ENCODE measurements around the gene THADA. TPM values are rescaled to one million over a fixed set of nuclear protein-coding genes. Genes with fewer than 3 reads are reported as not detected.
A peak's percentile ranks its signal among the peaks of the same experiment; 100 is the strongest.

The THADA gene
- total RNA-seq, 1 donor from 2014 or later = 29.3 TPM

DNA sequence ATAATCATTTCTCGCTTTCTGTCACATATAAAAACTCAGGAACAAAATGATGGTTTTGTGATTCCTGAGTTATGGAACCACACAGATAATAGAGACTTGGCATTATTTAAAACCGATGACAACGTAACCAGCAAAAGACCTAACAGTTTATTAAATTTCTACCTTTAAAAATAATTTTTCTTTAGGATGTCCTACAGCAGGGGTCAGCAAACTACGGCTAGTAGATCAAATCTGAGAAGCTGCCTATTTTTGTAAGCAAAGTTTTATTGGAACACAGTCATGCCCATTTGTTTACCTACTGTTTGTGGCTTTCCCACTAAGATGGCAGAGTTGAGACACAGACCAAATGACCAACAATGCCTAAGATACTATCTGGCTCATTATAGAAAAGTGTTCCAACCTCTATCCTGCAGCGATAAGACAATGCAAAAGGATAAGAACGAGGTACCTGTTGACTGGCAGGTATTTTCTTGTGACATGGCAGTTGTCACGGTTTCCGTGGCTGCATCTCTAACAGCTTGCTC, 316.5 kb downstream of the THADA start:
- peaks cover 33% of the 10 kb centered on the region for H3K36me3 Mint-ChIP-seq
- Histone ChIP-seq H3K9me3 (ENCODE audit: low read depth) (no peaks in the 10 kb centered on the region), H3K27ac (no peak overlapping the region), H3K4me2 (no peak overlapping the region), H3K36me3 (no peaks in the 10 kb centered on the region), H3K4me3 (no peak overlapping the region), H3K4me1 (peaks cover 16% of the 10 kb centered on the region), H2AFZ (replicated peaks) (no peak overlapping the region), H3K79me2 (ENCODE audit: low read depth) (no peaks in the 10 kb centered on the region), H3K9ac (no peak overlapping the region), H3F3A (ENCODE audit: low read depth) (no peaks in the 10 kb centered on the region), H4K20me1 (ENCODE audit: low read depth) (no peaks in the 10 kb centered on the region), H3K27me3 (no peaks in the 10 kb centered on the region)
- no peak overlapping the region for H3K27ac Mint-ChIP-seq
- H3K4me1 Mint-ChIP-seq = peaks cover 32% of the 10 kb centered on the region
- no peak for TF ChIP-seq EZH2 (IDR thresholded peaks at IDR 0.05)
- no peak for TF ChIP-seq EZH2phosphoT487 (IDR thresholded peaks at IDR 0.05)
- TF ChIP-seq, protein P1, sequence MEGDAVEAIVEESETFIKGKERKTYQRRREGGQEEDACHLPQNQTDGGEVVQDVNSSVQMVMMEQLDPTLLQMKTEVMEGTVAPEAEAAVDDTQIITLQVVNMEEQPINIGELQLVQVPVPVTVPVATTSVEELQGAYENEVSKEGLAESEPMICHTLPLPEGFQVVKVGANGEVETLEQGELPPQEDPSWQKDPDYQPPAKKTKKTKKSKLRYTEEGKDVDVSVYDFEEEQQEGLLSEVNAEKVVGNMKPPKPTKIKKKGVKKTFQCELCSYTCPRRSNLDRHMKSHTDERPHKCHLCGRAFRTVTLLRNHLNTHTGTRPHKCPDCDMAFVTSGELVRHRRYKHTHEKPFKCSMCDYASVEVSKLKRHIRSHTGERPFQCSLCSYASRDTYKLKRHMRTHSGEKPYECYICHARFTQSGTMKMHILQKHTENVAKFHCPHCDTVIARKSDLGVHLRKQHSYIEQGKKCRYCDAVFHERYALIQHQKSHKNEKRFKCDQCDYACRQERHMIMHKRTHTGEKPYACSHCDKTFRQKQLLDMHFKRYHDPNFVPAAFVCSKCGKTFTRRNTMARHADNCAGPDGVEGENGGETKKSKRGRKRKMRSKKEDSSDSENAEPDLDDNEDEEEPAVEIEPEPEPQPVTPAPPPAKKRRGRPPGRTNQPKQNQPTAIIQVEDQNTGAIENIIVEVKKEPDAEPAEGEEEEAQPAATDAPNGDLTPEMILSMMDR (IDR thresholded peaks at IDR 0.05) = no peak
- H3K9me3 Mint-ChIP-seq = peaks cover 15% of the 10 kb centered on the region
- no peaks in the 10 kb centered on the region for H3K27me3 Mint-ChIP-seq (ENCODE audit: insufficient read depth, low read depth)
- DNase-seq (ENCODE audit: low spot score) = no peak
- no peak overlapping the region for H3K4me3 Mint-ChIP-seq

DNA sequence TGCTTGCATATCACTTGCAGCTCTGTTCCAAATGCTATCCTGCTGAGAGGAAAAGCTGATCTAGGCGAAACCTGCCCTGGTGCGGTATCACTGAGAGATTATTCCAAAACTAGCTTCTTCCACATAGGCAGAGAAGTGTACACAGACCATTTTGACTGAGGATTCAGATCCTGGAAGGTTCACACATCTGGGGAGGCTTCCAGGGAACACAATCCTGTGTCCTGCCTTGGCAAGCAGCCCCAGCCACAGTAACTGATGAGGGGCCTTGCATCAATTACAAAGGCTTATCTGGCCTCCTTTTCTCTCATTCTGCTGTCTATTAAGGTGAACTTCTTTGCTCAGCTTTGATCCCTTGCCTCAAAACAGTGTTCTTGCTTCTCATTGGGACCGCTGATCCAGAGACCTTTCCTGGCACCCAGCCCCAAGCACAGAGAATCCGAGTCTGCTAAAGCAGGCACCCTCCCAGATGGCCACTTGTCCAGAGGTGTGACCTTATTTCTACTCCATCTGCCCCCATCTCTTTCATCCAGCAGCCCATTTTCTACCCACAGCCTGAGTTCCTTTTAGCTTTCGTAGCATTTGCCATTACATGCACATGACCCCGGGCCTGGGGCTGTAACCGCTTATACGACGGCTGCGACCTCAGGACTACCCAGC, 317.1 kb downstream of the THADA start:
- Histone ChIP-seq H3F3A (ENCODE audit: low read depth) (no peaks in the 10 kb centered on the region), H3K4me2 (no peak overlapping the region), H3K27ac (no peak overlapping the region), H3K4me1 (peaks cover 18% of the 10 kb centered on the region), H3K9ac (no peak overlapping the region), H3K79me2 (ENCODE audit: low read depth) (no peaks in the 10 kb centered on the region), H4K20me1 (ENCODE audit: low read depth) (no peaks in the 10 kb centered on the region), H3K36me3 (no peaks in the 10 kb centered on the region), H3K27me3 (no peaks in the 10 kb centered on the region), H2AFZ (replicated peaks) (no peak overlapping the region), H3K4me3 (no peak overlapping the region), H3K9me3 (ENCODE audit: low read depth) (no peaks in the 10 kb centered on the region)
- H3K9me3 Mint-ChIP-seq = peaks cover 8% of the 10 kb centered on the region
- peaks cover 26% of the 10 kb centered on the region for H3K36me3 Mint-ChIP-seq
- DNase-seq (ENCODE audit: low spot score) = no peak
- TF ChIP-seq, protein P1 (IDR thresholded peaks at IDR 0.05) = no peak
- TF ChIP-seq EZH2phosphoT487 (IDR thresholded peaks at IDR 0.05) = no peak
- TF ChIP-seq EZH2 (IDR thresholded peaks at IDR 0.05) = no peak
- peak overlapping the region; percentile 48 for H3K27ac Mint-ChIP-seq
- H3K4me3 Mint-ChIP-seq = no peak overlapping the region
- H3K4me1 Mint-ChIP-seq = peaks cover 37% of the 10 kb centered on the region
- no peaks in the 10 kb centered on the region for H3K27me3 Mint-ChIP-seq (ENCODE audit: insufficient read depth, low read depth)

- H3K9ac ChIP-seq = no peak overlapping the region
Measured at GRCh38 chr2:43276962-43277391, 318.9 kb downstream of the THADA start.

More at GRCh38 chr2:43276962-43277391, 318.9 kb downstream of the THADA start:
- H4K20me1 ChIP-seq (ENCODE audit: low read depth) = no peaks in the 10 kb centered on the region
- no peak overlapping the region for H3K4me3 ChIP-seq
- Mint-ChIP-seq H3K4me3 (no peak overlapping the region), H3K4me1 (peaks cover 40% of the 10 kb centered on the region), H3K36me3 (peaks cover 13% of the 10 kb centered on the region), H3K27ac (peak overlapping the region; percentile 27), H3K9me3 (no peaks in the 10 kb centered on the region), H3K27me3 (ENCODE audit: insufficient read depth, low read depth) (no peaks in the 10 kb centered on the region)
- H3K27me3 ChIP-seq = no peaks in the 10 kb centered on the region
- no peaks in the 10 kb centered on the region for H3F3A ChIP-seq (ENCODE audit: low read depth)
- H3K9me3 ChIP-seq (ENCODE audit: low read depth) = no peaks in the 10 kb centered on the region
- H3K79me2 ChIP-seq (ENCODE audit: low read depth) = no peaks in the 10 kb centered on the region
- peaks cover 18% of the 10 kb centered on the region for H3K4me1 ChIP-seq
- no peak overlapping the region for H2AFZ ChIP-seq (replicated peaks)
- no peaks in the 10 kb centered on the region for H3K36me3 ChIP-seq
- no peak overlapping the region for H3K4me2 ChIP-seq
- H3K27ac ChIP-seq = no peak overlapping the region
- TF ChIP-seq, protein P1 (IDR thresholded peaks at IDR 0.05) = no peak
- TF ChIP-seq EZH2phosphoT487 (IDR thresholded peaks at IDR 0.05) (no peak), EZH2 (IDR thresholded peaks at IDR 0.05) (no peak)
- no peak for DNase-seq (ENCODE audit: low spot score)

All from neural progenitor cell (in vitro differentiated cells).